ENCODE measurements around the gene TOMM7.
A peak's percentile ranks its signal among the peaks of the same experiment; 100 is the strongest.
"Not testable (repeated sequence)": the region's sequence is repeated elsewhere in the genome, so short reads cannot be mapped to it uniquely, and the experiment has no call there.

Gene TOMM7

GRCh38 chr7:22853138-22853537 is 30.5 kb upstream of the TOMM7 start:
- no peak for DNase-seq

GRCh38 chr7:22851145-22851544 is 28.5 kb upstream of the TOMM7 start:
- DNase-seq = no peak

- not testable (repeated sequence) for DNase-seq
Observed at GRCh38 chr7:22850394-22850793, 27.7 kb upstream of the TOMM7 start.

GRCh38 chr7:22849662-22850061 is 27.0 kb upstream of the TOMM7 start:
- no peak for DNase-seq

GRCh38 chr7:22849172-22849571 is 26.5 kb upstream of the TOMM7 start:
- DNase-seq = peak; percentile 99

- DNase-seq = no peak
Observed at GRCh38 chr7:22846961-22847360, 24.3 kb upstream of the TOMM7 start.

- no peak for DNase-seq
Observed at GRCh38 chr7:22845221-22845834, 22.7 kb upstream of the TOMM7 start.

- DNase-seq = no peak
Observed at GRCh38 chr7:22843681-22844309, 21.1 kb upstream of the TOMM7 start.

GRCh38 chr7:22842973-22843372 is 20.3 kb upstream of the TOMM7 start:
- no peak for DNase-seq

- peak; percentile 71 for DNase-seq
Observed at GRCh38 chr7:22842383-22842941, 19.8 kb upstream of the TOMM7 start.

- peak; percentile 71 for DNase-seq
Observed at GRCh38 chr7:22841954-22842353, 19.3 kb upstream of the TOMM7 start.

GRCh38 chr7:22837308-22837707 is 14.7 kb upstream of the TOMM7 start:
- DNase-seq = no peak

- not testable (repeated sequence) for DNase-seq
Observed at GRCh38 chr7:22836506-22836905, 13.9 kb upstream of the TOMM7 start.

GRCh38 chr7:22833957-22834356 is 11.3 kb upstream of the TOMM7 start:
- no peak for DNase-seq

- no peak for DNase-seq
Observed at GRCh38 chr7:22833113-22833855, 10.6 kb upstream of the TOMM7 start.

GRCh38 chr7:22832401-22832800 is 9.8 kb upstream of the TOMM7 start:
- DNase-seq = no peak

GRCh38 chr7:22831602-22832305 is 9.1 kb upstream of the TOMM7 start:
- no peak for DNase-seq

- no peak for DNase-seq
Observed at GRCh38 chr7:22827563-22827962, 4.9 kb upstream of the TOMM7 start.

- no peak for DNase-seq
Observed at GRCh38 chr7:22826593-22826992, 3.9 kb upstream of the TOMM7 start.

- no peak for DNase-seq
Observed at GRCh38 chr7:22824760-22825159, 2.1 kb upstream of the TOMM7 start.

- DNase-seq = no peak
Observed at GRCh38 chr7:22823142-22823497, 471 bp upstream of the TOMM7 start.

GRCh38 chr7:22821702-22822485 is 755 bp downstream of the TOMM7 start:
- DNase-seq = no peak

- no peak for DNase-seq
Observed at GRCh38 chr7:22819476-22819875, 3.2 kb downstream of the TOMM7 start.
